ENCODE data around the gene SIRT6. TPM values are rescaled to one million over a fixed set of nuclear protein-coding genes. Genes with fewer than 3 reads are reported as not detected.
"Not testable (repeated sequence)": the region's sequence is repeated elsewhere in the genome, so short reads cannot be mapped to it uniquely, and the experiment has no call there.

The SIRT6 gene
- total and polyA plus RNA-seq, 2 donors (not counting 3 experiments of a cell fraction or from before 2014, with no cell fraction given): 26.9 to 36.6 TPM

- no peaks in the 10 kb centered on the region for H3K36me3 ChIP-seq (ENCODE audit: control insufficient read depth in 2 of 2, extremely low read depth in 1 of 2, insufficient read depth in 2 of 2, low read length in 2 of 2)
- CTCF ChIA-PET: no interaction called here
- no peak overlapping the region for H3K9ac ChIP-seq (replicated peaks; ENCODE audit: extremely low read depth, insufficient read depth, low read length)
- BruUV-seq (replicated peaks): no TSS peak
- H3K27ac ChIP-seq (ENCODE audit: insufficient read depth, low read depth, low read length): no peak overlapping the region
- no peaks in the 10 kb centered on the region for H4K20me1 ChIP-seq (replicated peaks; ENCODE audit: control insufficient read depth, extremely low read depth, insufficient read depth, low read length)
- POLR2A ChIA-PET: no interaction called here
- no peak overlapping the region for H3K4me2 ChIP-seq (ENCODE audit: insufficient read depth, low read length)
- H3K4me3 ChIP-seq (replicated peaks in 1 of 3; ENCODE audit: insufficient read depth in 1 of 3, low read depth in 1 of 3, low read length in 3 of 3): no peak overlapping the region
- peaks cover 0 to 3% of the 10 kb centered on the region in 2 experiments for H3K27me3 ChIP-seq (ENCODE audit: control insufficient read depth in 2 of 2, insufficient read depth in 2 of 2, low read length in 2 of 2)
- H3K4me1 ChIP-seq (ENCODE audit: control insufficient read depth, extremely low read depth, insufficient read depth, low read length): no peaks in the 10 kb centered on the region
- FAIRE-seq (no peak), DNase-seq (ENCODE audit: low read depth, low spot score) (no peak)
- no peaks in the 10 kb centered on the region for H3K9me3 ChIP-seq (replicated peaks; ENCODE audit: control insufficient read depth, insufficient read depth, low read length)
- H3K79me2 ChIP-seq (ENCODE audit: control insufficient read depth, insufficient read depth, low read length): no peaks in the 10 kb centered on the region
- H2AFZ ChIP-seq (ENCODE audit: low read depth, low read length): no peak overlapping the region
- dilution Hi-C loops (cut with MboI; ENCODE audit: extremely low pct_ligation_motif_present, low sequenced_read_pairs): no loop called here
- no peaks in the 10 kb centered on the region for H3K9me1 ChIP-seq (replicated peaks; ENCODE audit: control insufficient read depth, extremely low read depth, insufficient read depth, low read length)
- TF ChIP-seq JUN (IDR thresholded peaks at IDR 0.05; ENCODE audit: borderline replicate concordance, insufficient read depth, insufficient read length, low read depth): no peak
- intact Hi-C loops (cut with micrococcal nuclease): no loop called here
Observed at GRCh38 chr19:4136680-4137088, 45.7 kb downstream of the SIRT6 start.

- H3K27me3 ChIP-seq (ENCODE audit: control insufficient read depth in 2 of 2, insufficient read depth in 2 of 2, low read length in 2 of 2); H3K79me2 ChIP-seq (ENCODE audit: control insufficient read depth, insufficient read depth, low read length); DNase-seq (ENCODE audit: low read depth, low spot score); H3K27ac ChIP-seq (ENCODE audit: insufficient read depth, low read depth, low read length); dilution Hi-C loops (cut with MboI; ENCODE audit: extremely low pct_ligation_motif_present, low sequenced_read_pairs); H3K4me1 ChIP-seq (ENCODE audit: control insufficient read depth, extremely low read depth, insufficient read depth, low read length); H3K4me3 ChIP-seq (replicated peaks in 1 of 3; ENCODE audit: insufficient read depth in 1 of 3, low read depth in 1 of 3, low read length in 3 of 3); H3K9ac ChIP-seq (replicated peaks; ENCODE audit: extremely low read depth, insufficient read depth, low read length); H3K36me3 ChIP-seq (ENCODE audit: control insufficient read depth in 2 of 2, extremely low read depth in 1 of 2, insufficient read depth in 2 of 2, low read length in 2 of 2); H2AFZ ChIP-seq (ENCODE audit: low read depth, low read length); FAIRE-seq; H3K9me1 ChIP-seq (replicated peaks; ENCODE audit: control insufficient read depth, extremely low read depth, insufficient read depth, low read length); H4K20me1 ChIP-seq (replicated peaks; ENCODE audit: control insufficient read depth, extremely low read depth, insufficient read depth, low read length); BruUV-seq (replicated peaks); H3K9me3 ChIP-seq (replicated peaks; ENCODE audit: control insufficient read depth, insufficient read depth, low read length); intact Hi-C loops (cut with micrococcal nuclease); H3K4me2 ChIP-seq (ENCODE audit: insufficient read depth, low read length): not testable (repeated sequence)
- ChIA-PET POLR2A (interaction anchor here (0.8 kb wide), 1 partner anchor 59 kb away, joined by 4 read pairs; no protein-coding TSS in a partner anchor), CTCF (interaction anchor here (1.4 kb wide), 1 partner anchor 69 kb away, joined by 3 read pairs; no protein-coding TSS in a partner anchor)
Observed at GRCh38 chr19:4135386-4135785, 47.0 kb downstream of the SIRT6 start.

Measured in endothelial cell of umbilical vein (primary cell).